Endothelial cell of umbilical vein (primary cell): ENCODE results near the gene VANGL2. TPM values are rescaled to one million over a fixed set of nuclear protein-coding genes. Genes with fewer than 3 reads are reported as not detected.

Experiments used
- BruUV-seq: library from RNA; stranded (reverse); fragments of 400-500 nt; replicated peaks from 2 replicates; lab custom pipeline; 2021; lab: Mats Ljungman, UMichigan
- CTCF ChIA-PET: fragments of 300-600, 350-600 bp; sonication (Branson Sonifier 250); formaldehyde crosslinking; loops from one replicate; lab custom pipeline; 2021; ENCODE audit warnings: antibody characterized with exemption, inconsistent platforms; lab: Charles Lee
- POLR2A ChIA-PET: fragments of 300-600, 350-600 bp; sonication (Branson Sonifier 250); formaldehyde crosslinking; loops from one replicate; lab custom pipeline; 2021; ENCODE audit warnings: antibody characterized with exemption, inconsistent platforms; lab: Charles Lee
- DNase-seq: peaks from one replicate; pipeline ENCODE4 v3.0.0-alpha.2; 2011; ENCODE audit warnings: low read depth, low spot score
- FAIRE-seq: peaks from 2 replicates; lab custom pipeline; 2011; peaks lifted over from hg19 to GRCh38; lab: Jason Lieb, UNC
- H2AFZ ChIP-seq: 2 replicates; pipeline ENCODE4 v1.6.0; 2012; ENCODE audit warnings: low read depth, low read length, control low read depth, inconsistent platforms
- H3K27ac ChIP-seq: 2 replicates; pipeline ENCODE4 v1.5.1; 2011; ENCODE audit warnings: low read depth, mild to moderate bottlenecking, control low read depth, low read length, moderate library complexity; ENCODE audit not compliant: insufficient read depth
- H3K27me3 ChIP-seq, 2 experiments: 2 replicates each; pipeline versions ENCODE4 v1.6.0 to v1.6.1; 2011; ENCODE audit warnings: low read length in 2 of 2, mixed read lengths in 1 of 2; ENCODE audit not compliant: control insufficient read depth in 2 of 2, insufficient read depth in 2 of 2
- H3K36me3 ChIP-seq, 2 experiments: 2 replicates in 1 of 2; 3 replicates in 1 of 2; pipeline ENCODE4 v1.5.1; 2011; ENCODE audit warnings: low read length in 2 of 2, mild to moderate bottlenecking in 1 of 2, moderate library complexity in 1 of 2; ENCODE audit not compliant: control insufficient read depth in 2 of 2, insufficient read depth in 2 of 2; ENCODE audit errors: extremely low read depth in 1 of 2
- H3K4me1 ChIP-seq: 3 replicates; pipeline ENCODE4 v1.5.1; 2011; ENCODE audit warnings: mild to moderate bottlenecking, low read length; ENCODE audit not compliant: control insufficient read depth, insufficient read depth; ENCODE audit errors: extremely low read depth
- H3K4me2 ChIP-seq: 2 replicates; pipeline ENCODE4 v1.6.1; 2011; ENCODE audit warnings: low read length, control low read depth, mixed read lengths; ENCODE audit not compliant: insufficient read depth
- H3K4me3 ChIP-seq, 3 experiments: fragments of 200-600 bp in 1 of 3; sonication (generic), shearing (Covaris generic) in 1 of 3; replicated peaks in 1 of 3; 2 replicates each; pipeline ENCODE4 v1.5.1; 2011 to 2016; ENCODE audit warnings: control low read depth in 3 of 3, low read length in 3 of 3, mild to moderate bottlenecking in 2 of 3, inconsistent platforms in 1 of 3, low read depth in 1 of 3, moderate library complexity in 1 of 3; ENCODE audit not compliant: insufficient read depth in 1 of 3
- H3K79me2 ChIP-seq: 2 replicates; pipeline ENCODE4 v1.6.0; 2012; ENCODE audit warnings: low read length, inconsistent platforms; ENCODE audit not compliant: control insufficient read depth, insufficient read depth
- H3K9ac ChIP-seq: replicated peaks from 2 replicates; pipeline ENCODE3; 2011; ENCODE audit warnings: low read length, control low read depth; ENCODE audit not compliant: insufficient read depth; ENCODE audit errors: extremely low read depth
- H3K9me1 ChIP-seq: replicated peaks from 3 replicates; pipeline ENCODE4 v1.6.0; 2011; ENCODE audit warnings: mild to moderate bottlenecking, low read length; ENCODE audit not compliant: control insufficient read depth, insufficient read depth; ENCODE audit errors: extremely low read depth
- H3K9me3 ChIP-seq: replicated peaks from 2 replicates; pipeline ENCODE4 v1.5.1; 2012; ENCODE audit warnings: low read length, inconsistent platforms; ENCODE audit not compliant: control insufficient read depth, insufficient read depth
- H4K20me1 ChIP-seq: replicated peaks from 2 replicates; pipeline ENCODE3; 2011; ENCODE audit warnings: mild to moderate bottlenecking, low read length; ENCODE audit not compliant: control insufficient read depth, insufficient read depth; ENCODE audit errors: extremely low read depth
- CTCF ChIP-seq, 2 donors: IDR thresholded peaks; 1 replicate in 1 of 2; 2 replicates in 1 of 2; pipeline ENCODE4 v1.5.1; 2011; ENCODE audit warnings: low read length in 2 of 2, mild to moderate bottlenecking in 2 of 2, moderate library complexity in 2 of 2, control low read depth in 1 of 2, inconsistent platforms in 1 of 2, low read depth in 1 of 2; ENCODE audit not compliant: insufficient read depth in 1 of 2; ENCODE audit errors: extremely low read depth in 1 of 2
- EZH2 ChIP-seq: IDR thresholded peaks from 2 replicates; pipeline ENCODE4 v1.6.1; 2012; ENCODE audit warnings: borderline replicate concordance, low read depth, mild to moderate bottlenecking, moderate library complexity, low read length, inconsistent platforms; ENCODE audit not compliant: severe bottlenecking
- FOS ChIP-seq: IDR thresholded peaks from 2 replicates; pipeline ENCODE4 v1.6.1; 2011; ENCODE audit warnings: mild to moderate bottlenecking, low read length, moderate library complexity, borderline replicate concordance; ENCODE audit not compliant: insufficient read depth
- GATA2 ChIP-seq: IDR thresholded peaks from 2 replicates; pipeline ENCODE4 v1.7.0; 2011; ENCODE audit warnings: low read depth, mild to moderate bottlenecking, moderate library complexity, mixed read lengths, low read length; ENCODE audit not compliant: insufficient read length, insufficient read depth
- JUN ChIP-seq: IDR thresholded peaks from 2 replicates; pipeline ENCODE4 v1.6.1; 2011; ENCODE audit warnings: borderline replicate concordance, low read depth; ENCODE audit not compliant: insufficient read length, insufficient read depth
- MYC ChIP-seq: IDR thresholded peaks from one replicate; pipeline ENCODE4 v1.6.1; 2011; ENCODE audit warnings: mild to moderate bottlenecking, low read depth, low read length
- POLR2A ChIP-seq: IDR thresholded peaks from 2 replicates; pipeline ENCODE4 v1.6.1; 2012; ENCODE audit warnings: low read depth, mild to moderate bottlenecking, control low read depth, low read length
- POLR2AphosphoS5 ChIP-seq: IDR thresholded peaks from 2 replicates; pipeline ENCODE4 v1.6.1; 2012; ENCODE audit warnings: low read depth, mild to moderate bottlenecking, control low read depth, low read length, moderate library complexity; ENCODE audit not compliant: insufficient read depth
- dilution Hi-C: fragments of 300-500 bp; cut with MboI; formaldehyde crosslinking; loops from one replicate; pipeline ENCODE4 v1.15.0; 2019; ENCODE audit warnings: low sequenced_read_pairs; ENCODE audit not compliant: extremely low pct_ligation_motif_present
- intact Hi-C: fragments of 100-400 bp; cut with micrococcal nuclease; formaldehyde crosslinking; loops from one replicate; pipeline ENCODE4 v1.10.0; 2022
- polyA plus RNA-seq, 4 experiments: library from polyadenylated mRNA; depleted of rRNA in 3 of 4; stranded (reverse) in 3 of 4; unstranded in 1 of 4; fragments of >200 nt; gene quantifications; 2 replicates each; pipeline versions ENCODE4 v1.2.1 to v1.2.3, GENCODE V29; 2011 to 2012; ENCODE audit warnings: missing spikeins in 1 of 4
- total RNA-seq: library from RNA; stranded (reverse); gene quantifications from 2 replicates; pipeline ENCODE4 v1.2.3, GENCODE V29; 2021
- TF ChIP-seq, protein P1 (sequence below): IDR thresholded peaks from 2 replicates; pipeline ENCODE4 v1.6.1; 2011; ENCODE audit not compliant: insufficient read depth, insufficient read length

The VANGL2 gene
- total and polyA plus RNA-seq, 2 donors (not counting 3 experiments of a cell fraction or from before 2014, with no cell fraction given) = 0.01 TPM; not detected in 1

DNA sequence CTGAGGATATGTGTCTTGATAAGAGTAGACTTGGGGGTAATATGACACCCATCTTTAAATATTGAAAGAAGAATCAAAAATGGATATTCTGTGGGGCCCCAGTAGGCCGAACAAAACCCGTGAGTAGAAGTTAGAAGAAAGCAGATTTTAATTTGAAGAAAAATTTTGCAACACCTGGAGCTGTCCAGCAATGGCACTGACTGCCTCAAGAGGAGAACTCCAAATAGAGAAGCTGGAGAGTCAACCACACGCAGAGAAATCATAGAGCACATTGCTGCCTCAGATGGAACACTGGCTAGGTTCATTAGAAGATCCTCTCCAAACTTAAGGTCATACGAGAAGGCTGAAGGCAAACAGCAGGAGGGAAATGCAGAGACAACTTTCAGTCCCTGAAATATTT is 26.7 kb upstream of the VANGL2 start:
- dilution Hi-C loops (no loop called here), intact Hi-C loops (no loop called here)
- Histone ChIP-seq H3K36me3 (no peaks in the 10 kb centered on the region), H3K27me3 (peaks cover 15 to 20% of the 10 kb centered on the region in 2 experiments), H3K9me3 (no peaks in the 10 kb centered on the region), H4K20me1 (no peaks in the 10 kb centered on the region), H3K79me2 (no peaks in the 10 kb centered on the region), H3K9ac (no peak overlapping the region), H3K9me1 (no peaks in the 10 kb centered on the region), H3K4me2 (no peak overlapping the region), H3K4me1 (no peaks in the 10 kb centered on the region), H3K27ac (no peak overlapping the region), H2AFZ (no peak overlapping the region), H3K4me3 (no peak overlapping the region)
- TF ChIP-seq POLR2AphosphoS5 (no peak), JUN (no peak), GATA2 (no peak), POLR2A (no peak), MYC (no peak), EZH2 (no peak), CTCF (IDR thresholded peaks at IDR 0.05; ENCODE audit: extremely low read depth in 1 of 2, insufficient read depth in 1 of 2, low read depth in 1 of 2, low read length in 2 of 2) (no peak), FOS (no peak)
- TF ChIP-seq, protein P1, sequence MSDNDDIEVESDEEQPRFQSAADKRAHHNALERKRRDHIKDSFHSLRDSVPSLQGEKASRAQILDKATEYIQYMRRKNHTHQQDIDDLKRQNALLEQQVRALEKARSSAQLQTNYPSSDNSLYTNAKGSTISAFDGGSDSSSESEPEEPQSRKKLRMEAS = no peak
- CTCF ChIA-PET = interaction anchor here (1.0 to 6.7 kb wide), 8 partner anchors 10 to 289 kb away, joined by 3 to 100 read pairs (median 4); no protein-coding TSS in a partner anchor
- FAIRE-seq (no peak), DNase-seq (no peak)
- no TSS peak for BruUV-seq
- POLR2A ChIA-PET = no interaction called here
